ENCODE results near the gene LTBP4. TPM values are rescaled to one million over a fixed set of nuclear protein-coding genes. Genes with fewer than 3 reads are reported as not detected.
A peak's percentile ranks its signal among the peaks of the same experiment; 100 is the strongest.

The LTBP4 gene
- total RNA-seq, 1 experiment from 2014 or later, result 30.8 TPM

DNA sequence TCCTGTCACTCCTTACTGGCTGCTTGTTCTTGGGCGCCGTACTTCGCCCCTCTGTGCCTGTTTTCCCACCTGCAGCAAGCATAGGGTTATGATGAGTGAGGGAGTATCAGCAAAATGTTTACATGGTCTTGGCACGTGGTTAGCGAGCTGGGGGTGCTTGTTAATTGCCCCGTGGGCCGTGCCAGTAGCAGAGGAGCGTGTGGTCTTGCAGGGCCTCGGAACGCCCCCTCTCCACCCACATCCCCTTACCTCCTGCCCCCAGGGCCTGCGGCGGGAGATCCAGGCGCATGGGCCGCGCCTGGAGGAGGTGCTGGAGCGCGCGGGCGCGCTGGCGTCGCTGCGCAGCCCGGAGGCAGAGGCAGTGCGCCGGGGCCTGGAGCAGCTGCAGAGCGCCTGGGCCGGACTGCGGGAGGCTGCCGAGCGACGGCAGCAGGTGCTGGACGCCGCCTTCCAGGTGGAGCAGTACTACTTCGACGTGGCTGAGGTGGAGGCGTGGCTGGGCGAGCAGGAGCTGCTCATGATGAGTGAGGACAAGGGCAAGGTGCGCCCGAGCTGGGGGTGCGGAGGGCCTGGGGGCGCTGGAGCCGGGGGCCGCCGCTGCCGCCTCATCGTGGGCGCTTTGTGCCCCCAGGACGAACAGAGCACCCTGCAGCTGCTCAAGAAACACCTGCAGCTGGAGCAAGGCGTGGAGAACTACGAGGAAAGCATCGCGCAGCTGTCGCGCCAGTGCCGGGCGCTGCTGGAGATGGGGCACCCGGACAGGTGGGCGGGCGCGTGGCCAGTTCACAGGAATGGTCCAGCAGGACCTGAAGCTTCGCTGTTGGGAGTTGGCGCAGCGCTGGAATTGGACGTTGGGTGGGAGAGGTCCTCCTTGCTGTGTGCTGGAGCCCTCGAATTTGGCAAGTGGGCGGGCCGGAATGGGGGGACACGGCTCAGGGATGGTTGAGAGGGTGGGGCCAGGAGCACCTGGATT is 47.0 kb upstream of the LTBP4 start:
- POLR2A ChIA-PET, result no interaction called here
- TF ChIP-seq, protein P1, sequence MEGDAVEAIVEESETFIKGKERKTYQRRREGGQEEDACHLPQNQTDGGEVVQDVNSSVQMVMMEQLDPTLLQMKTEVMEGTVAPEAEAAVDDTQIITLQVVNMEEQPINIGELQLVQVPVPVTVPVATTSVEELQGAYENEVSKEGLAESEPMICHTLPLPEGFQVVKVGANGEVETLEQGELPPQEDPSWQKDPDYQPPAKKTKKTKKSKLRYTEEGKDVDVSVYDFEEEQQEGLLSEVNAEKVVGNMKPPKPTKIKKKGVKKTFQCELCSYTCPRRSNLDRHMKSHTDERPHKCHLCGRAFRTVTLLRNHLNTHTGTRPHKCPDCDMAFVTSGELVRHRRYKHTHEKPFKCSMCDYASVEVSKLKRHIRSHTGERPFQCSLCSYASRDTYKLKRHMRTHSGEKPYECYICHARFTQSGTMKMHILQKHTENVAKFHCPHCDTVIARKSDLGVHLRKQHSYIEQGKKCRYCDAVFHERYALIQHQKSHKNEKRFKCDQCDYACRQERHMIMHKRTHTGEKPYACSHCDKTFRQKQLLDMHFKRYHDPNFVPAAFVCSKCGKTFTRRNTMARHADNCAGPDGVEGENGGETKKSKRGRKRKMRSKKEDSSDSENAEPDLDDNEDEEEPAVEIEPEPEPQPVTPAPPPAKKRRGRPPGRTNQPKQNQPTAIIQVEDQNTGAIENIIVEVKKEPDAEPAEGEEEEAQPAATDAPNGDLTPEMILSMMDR (IDR thresholded peaks at IDR 0.05; ENCODE audit: insufficient read depth in 1 of 2, low read depth in 1 of 2, low read length in 1 of 2, severe bottlenecking in 1 of 2, unreplicated experiment in 1 of 2), result no peak
- BruUV-seq (replicated peaks), result no TSS peak
- intact Hi-C loops (cut with micrococcal nuclease; ENCODE audit: unreplicated experiment), result no loop called here
- 0 out of 2 replicates have a peak, but pooled peaks cover 6% of the 10 kb centered on the region for H3K4me1 ChIP-seq
- CTCF ChIA-PET, result interaction anchor here (1.0 to 1.3 kb wide), 3 partner anchors 13 to 80 kb away, joined by 3 to 4 read pairs (median 4); no protein-coding TSS in a partner anchor
- Mint-ChIP-seq H3K36me3 (ENCODE audit: insufficient read depth, unreplicated experiment) (no peaks in the 10 kb centered on the region), H3K9me3 (ENCODE audit: unreplicated experiment) (no peaks in the 10 kb centered on the region), H3K4me3 (ENCODE audit: unreplicated experiment) (peak overlapping the region; percentile 62), H3K4me1 (ENCODE audit: low read depth, unreplicated experiment) (peaks cover 11% of the 10 kb centered on the region), H3K27ac (ENCODE audit: unreplicated experiment) (no peak overlapping the region), H3K27me3 (ENCODE audit: insufficient read depth, unreplicated experiment) (peaks cover 33% of the 10 kb centered on the region)
- H3K36me3 ChIP-seq (ENCODE audit: control insufficient read depth, insufficient read depth, low read length), result no peaks in the 10 kb centered on the region
- no peaks in the 10 kb centered on the region for H3K9me3 ChIP-seq
- no peaks in the 10 kb centered on the region; the same call in 1 of the 2 replicates for H3K27me3 ChIP-seq (replicated peaks; ENCODE audit: control insufficient read depth, insufficient read depth, low read length)
- no peak overlapping the region; the same call in 1 of the 2 replicates for H3K4me3 ChIP-seq (ENCODE audit: low read depth, low read length)
- peak in 1 of 2 experiments; percentile 57 for DNase-seq

DNA sequence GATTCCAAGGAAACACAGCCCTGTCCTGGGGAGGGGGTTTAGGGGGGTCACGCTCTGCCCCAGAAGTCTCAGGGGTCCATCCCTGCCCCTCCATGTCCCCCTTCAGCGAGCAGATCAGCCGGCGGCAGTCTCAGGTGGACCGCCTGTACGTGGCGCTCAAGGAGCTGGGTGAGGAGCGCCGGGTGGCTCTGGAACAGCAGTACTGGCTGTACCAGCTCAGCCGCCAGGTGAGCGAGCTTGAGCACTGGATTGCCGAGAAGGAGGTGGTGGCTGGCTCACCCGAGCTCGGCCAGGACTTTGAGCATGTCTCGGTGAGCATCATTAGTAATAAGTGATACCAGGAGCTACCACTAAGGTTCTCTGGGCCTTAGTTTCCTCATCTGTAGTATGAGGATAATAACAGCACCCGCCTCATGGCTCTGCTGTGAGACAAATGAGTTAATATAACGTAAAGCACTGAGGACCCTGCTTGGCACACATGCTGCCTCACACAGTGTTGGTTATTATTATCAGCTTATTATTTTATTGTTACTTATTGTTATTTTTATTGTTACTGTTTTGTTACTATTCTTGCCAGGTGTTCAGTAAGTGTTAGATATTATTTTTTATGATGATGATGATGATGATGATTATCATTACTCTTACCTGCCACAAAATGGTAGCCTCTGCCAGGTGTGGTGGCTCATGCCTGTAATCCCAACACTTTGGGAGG is 45.0 kb upstream of the LTBP4 start:
- 0 out of 2 replicates have a peak, but pooled peaks cover 3% of the 10 kb centered on the region for H3K4me1 ChIP-seq
- Mint-ChIP-seq H3K4me1 (ENCODE audit: low read depth, unreplicated experiment) (peaks cover 4% of the 10 kb centered on the region), H3K4me3 (ENCODE audit: unreplicated experiment) (no peak overlapping the region), H3K9me3 (ENCODE audit: unreplicated experiment) (no peaks in the 10 kb centered on the region), H3K36me3 (ENCODE audit: insufficient read depth, unreplicated experiment) (no peaks in the 10 kb centered on the region), H3K27me3 (ENCODE audit: insufficient read depth, unreplicated experiment) (peaks cover 39% of the 10 kb centered on the region), H3K27ac (ENCODE audit: unreplicated experiment) (no peak overlapping the region)
- no peaks in the 10 kb centered on the region for H3K9me3 ChIP-seq
- CTCF ChIA-PET, result interaction anchor here (0.6 to 1.8 kb wide), 6 partner anchors 13 to 276 kb away, joined by 3 to 5 read pairs (median 4); no protein-coding TSS in a partner anchor
- BruUV-seq (replicated peaks), result no TSS peak
- intact Hi-C loops (cut with micrococcal nuclease; ENCODE audit: unreplicated experiment), result no loop called here
- H3K4me3 ChIP-seq (ENCODE audit: low read depth, low read length), result no peak overlapping the region
- H3K36me3 ChIP-seq (ENCODE audit: control insufficient read depth, insufficient read depth, low read length), result no peaks in the 10 kb centered on the region
- TF ChIP-seq, protein P1 (IDR thresholded peaks at IDR 0.05; ENCODE audit: insufficient read depth in 1 of 2, low read depth in 1 of 2, low read length in 1 of 2, severe bottlenecking in 1 of 2, unreplicated experiment in 1 of 2), result no peak
- DNase-seq, result no peak
- POLR2A ChIA-PET, result no interaction called here
- no peaks in the 10 kb centered on the region; the same call in 1 of the 2 replicates for H3K27me3 ChIP-seq (replicated peaks; ENCODE audit: control insufficient read depth, insufficient read depth, low read length)

- H3K4me3 Mint-ChIP-seq (ENCODE audit: unreplicated experiment), result no peak overlapping the region
- H3K27me3 Mint-ChIP-seq (ENCODE audit: insufficient read depth, unreplicated experiment), result peaks cover 43% of the 10 kb centered on the region
- Histone ChIP-seq H3K4me3 (ENCODE audit: low read depth, low read length) (no peak overlapping the region), H3K9me3 (no peaks in the 10 kb centered on the region), H3K36me3 (ENCODE audit: control insufficient read depth, insufficient read depth, low read length) (no peaks in the 10 kb centered on the region), H3K27me3 (replicated peaks; ENCODE audit: control insufficient read depth, insufficient read depth, low read length) (no peaks in the 10 kb centered on the region; the same call in 1 of the 2 replicates), H3K4me1 (0 out of 2 replicates have a peak, but pooled peaks cover 3% of the 10 kb centered on the region)
- TF ChIP-seq, protein P1 (IDR thresholded peaks at IDR 0.05; ENCODE audit: insufficient read depth in 1 of 2, low read depth in 1 of 2, low read length in 1 of 2, severe bottlenecking in 1 of 2, unreplicated experiment in 1 of 2), result no peak
- CTCF ChIA-PET, result interaction anchor here (0.7 to 1.8 kb wide), 2 partner anchors 16 to 17 kb away, joined by 4 to 5 read pairs; no protein-coding TSS in a partner anchor
- H3K27ac Mint-ChIP-seq (ENCODE audit: unreplicated experiment), result no peak overlapping the region
- peaks cover 4% of the 10 kb centered on the region for H3K4me1 Mint-ChIP-seq (ENCODE audit: low read depth, unreplicated experiment)
- DNase-seq, result no peak
- POLR2A ChIA-PET, result interaction anchor here (0.5 kb wide), 1 partner anchor 259 kb away, joined by 6 read pairs; no protein-coding TSS in a partner anchor
- no peaks in the 10 kb centered on the region for H3K36me3 Mint-ChIP-seq (ENCODE audit: insufficient read depth, unreplicated experiment)
- no TSS peak for BruUV-seq (replicated peaks)
- no peaks in the 10 kb centered on the region for H3K9me3 Mint-ChIP-seq (ENCODE audit: unreplicated experiment)
- intact Hi-C loops (cut with micrococcal nuclease; ENCODE audit: unreplicated experiment), result no loop called here
Measured at GRCh38 chr19:40556953-40557530, 44.1 kb upstream of the LTBP4 start.
